WTC11 (cell line): ENCODE measurements around the gene TSPAN4. TPM values are rescaled to one million over a fixed set of nuclear protein-coding genes. Genes with fewer than 3 reads are reported as not detected.

Experiments used
- ATAC-seq: fragments of 200-7000 bp; cut with Tn5 transposase; 2 replicates; pipeline ENCODE4 v1.10.0; 2021; ENCODE audit warnings: mild to moderate bottlenecking, moderate library complexity
- CTCF ChIA-PET: fragments of 300-600 bp; sonication (Branson Sonifier 250); formaldehyde crosslinking; loops from one replicate; lab custom pipeline; 2021; ENCODE audit warnings: antibody characterized with exemption; lab: Charles Lee
- POLR2A ChIA-PET: fragments of 350-600 bp; sonication (Branson Sonifier 250); formaldehyde crosslinking; loops from one replicate; lab custom pipeline; 2021; ENCODE audit warnings: antibody characterized with exemption; lab: Charles Lee
- DNase-seq: peaks from one replicate; pipeline ENCODE4 v3.0.0; 2021; ENCODE audit warnings: low spot score
- H3K27ac Mint-ChIP-seq: 2 replicates; pipeline ENCODE4 v1.8.0; 2021; ENCODE audit warnings: mixed read lengths
- H3K27me3 Mint-ChIP-seq: 2 replicates; pipeline ENCODE4 v1.8.0; 2021; ENCODE audit warnings: low read depth, mild to moderate bottlenecking, moderate library complexity, mixed read lengths
- H3K36me3 Mint-ChIP-seq: 2 replicates; pipeline ENCODE4 v1.8.0; 2021; ENCODE audit warnings: mixed read lengths
- H3K4me1 Mint-ChIP-seq: 2 replicates; pipeline ENCODE4 v1.8.0; 2022; ENCODE audit warnings: mixed read lengths
- H3K4me3 Mint-ChIP-seq: 2 replicates; pipeline ENCODE4 v1.8.0; 2021; ENCODE audit warnings: mild to moderate bottlenecking, moderate library complexity, mixed read lengths
- H3K9me3 Mint-ChIP-seq: 2 replicates; pipeline ENCODE4 v1.8.0; 2021; ENCODE audit warnings: mixed read lengths
- ARID4B ChIP-seq: sonication (generic); formaldehyde crosslinking; IDR thresholded peaks from 2 replicates; pipeline ENCODE4 v1.8.0; 2023; ENCODE audit warnings: missing genetic modification reagents, mild to moderate bottlenecking, borderline replicate concordance
- ATF1 ChIP-seq: sonication (generic); formaldehyde crosslinking; IDR thresholded peaks from 2 replicates; pipeline ENCODE4 v1.8.1; 2023; ENCODE audit warnings: mild to moderate bottlenecking, moderate library complexity, missing genetic modification reagents
- CREB1 ChIP-seq: sonication (generic); formaldehyde crosslinking; IDR thresholded peaks from 2 replicates; pipeline ENCODE4 v1.8.0; 2023; ENCODE audit warnings: mild to moderate bottlenecking, missing genetic modification reagents
- ELF4 ChIP-seq: sonication (generic); formaldehyde crosslinking; IDR thresholded peaks from 2 replicates; pipeline ENCODE4 v1.8.1; 2022; ENCODE audit warnings: low read depth, mild to moderate bottlenecking, moderate library complexity, missing genetic modification reagents
- FOXJ3 ChIP-seq: sonication (generic); formaldehyde crosslinking; IDR thresholded peaks from 2 replicates; pipeline ENCODE4 v1.9.0; 2021; ENCODE audit warnings: missing genetic modification reagents, mild to moderate bottlenecking, borderline replicate concordance
- FOXP1 ChIP-seq: sonication (generic); formaldehyde crosslinking; IDR thresholded peaks from 2 replicates; pipeline ENCODE4 v1.8.0; 2022; ENCODE audit warnings: missing genetic modification reagents, mild to moderate bottlenecking, moderate library complexity, borderline replicate concordance
- HMGA2 ChIP-seq: fragments of 250-450 bp; sonication (Bioruptor Pico); IDR thresholded peaks from 2 replicates; pipeline ENCODE4 v1.4.0; 2021; ENCODE audit warnings: mild to moderate bottlenecking, moderate library complexity
- JUN ChIP-seq: sonication (generic); formaldehyde crosslinking; IDR thresholded peaks from 2 replicates; pipeline ENCODE4 v1.8.0; 2023; ENCODE audit warnings: mild to moderate bottlenecking, missing genetic modification reagents
- MLX ChIP-seq: sonication (generic); formaldehyde crosslinking; IDR thresholded peaks from 2 replicates; pipeline ENCODE4 v1.8.1; 2023; ENCODE audit warnings: mild to moderate bottlenecking, missing genetic modification reagents, moderate library complexity
- RELA ChIP-seq: sonication (generic); formaldehyde crosslinking; IDR thresholded peaks from 2 replicates; pipeline ENCODE4 v1.8.1; 2022; ENCODE audit warnings: missing genetic modification reagents, mild to moderate bottlenecking, borderline replicate concordance
- RORB ChIP-seq: fragments of 250-450 bp; sonication (Bioruptor Pico); IDR thresholded peaks from 2 replicates; pipeline ENCODE4 v1.9.0; 2021; ENCODE audit warnings: mild to moderate bottlenecking
- ZMAT4 ChIP-seq: fragments of 250-450 bp; sonication (Bioruptor Pico); IDR thresholded peaks from 2 replicates; pipeline ENCODE4 v1.9.0; 2021; ENCODE audit warnings: mild to moderate bottlenecking
- ZNF121 ChIP-seq: sonication (generic); formaldehyde crosslinking; IDR thresholded peaks from 2 replicates; pipeline ENCODE4 v1.8.0; 2023; ENCODE audit warnings: missing genetic modification reagents
- ZNF416 ChIP-seq: fragments of 250-450 bp; sonication (Bioruptor Pico); IDR thresholded peaks from 2 replicates; pipeline ENCODE4 v1.9.0; 2021; ENCODE audit warnings: mild to moderate bottlenecking, inconsistent platforms
- total RNA-seq: library from RNA; stranded (reverse); gene quantifications from 3 replicates; pipeline ENCODE4 v1.2.3, GENCODE V29; 2021
- TF ChIP-seq, protein P1 (sequence below): sonication (generic); formaldehyde crosslinking; IDR thresholded peaks from 2 replicates; pipeline ENCODE4 v1.8.1; 2022; ENCODE audit warnings: missing genetic modification reagents, borderline replicate concordance
- TF ChIP-seq, protein P2 (sequence below): sonication (generic); formaldehyde crosslinking; IDR thresholded peaks from 2 replicates; pipeline ENCODE4 v1.8.0; 2022; ENCODE audit warnings: mild to moderate bottlenecking, missing genetic modification reagents

Gene TSPAN4
- total RNA-seq, 1 experiment from 2014 or later: 94.3 TPM

- no peak for TF ChIP-seq ELF4 (CRISPR knock-in tag)
These were observed 49.8 kb upstream of the TSPAN4 start (continued) for GRCh38 chr11:792873-793272.

DNA sequence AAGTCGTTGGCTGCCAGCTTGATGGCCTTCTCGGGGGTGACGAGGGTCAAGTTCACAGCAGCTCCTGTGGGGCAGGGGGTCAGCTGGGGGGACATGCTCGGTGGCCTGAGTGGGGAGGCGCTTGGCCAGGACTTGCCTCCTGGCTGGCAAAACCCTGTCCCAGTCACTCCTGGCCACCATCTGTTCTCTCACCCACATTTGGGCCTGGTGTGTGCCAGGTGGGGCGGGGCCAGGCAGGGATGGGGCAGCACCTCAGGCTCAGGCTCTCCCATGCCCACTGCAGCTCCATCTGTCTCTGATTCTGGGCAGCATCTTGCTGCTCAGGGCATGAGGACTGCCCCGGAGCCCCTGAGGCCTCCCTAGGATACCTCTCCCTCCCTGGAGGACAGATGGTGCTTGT, 49.1 kb upstream of the TSPAN4 start:
- no peak for ATAC-seq
- TF ChIP-seq ATF1: no peak
- no peak for TF ChIP-seq ZMAT4
- TF ChIP-seq, protein P1, sequence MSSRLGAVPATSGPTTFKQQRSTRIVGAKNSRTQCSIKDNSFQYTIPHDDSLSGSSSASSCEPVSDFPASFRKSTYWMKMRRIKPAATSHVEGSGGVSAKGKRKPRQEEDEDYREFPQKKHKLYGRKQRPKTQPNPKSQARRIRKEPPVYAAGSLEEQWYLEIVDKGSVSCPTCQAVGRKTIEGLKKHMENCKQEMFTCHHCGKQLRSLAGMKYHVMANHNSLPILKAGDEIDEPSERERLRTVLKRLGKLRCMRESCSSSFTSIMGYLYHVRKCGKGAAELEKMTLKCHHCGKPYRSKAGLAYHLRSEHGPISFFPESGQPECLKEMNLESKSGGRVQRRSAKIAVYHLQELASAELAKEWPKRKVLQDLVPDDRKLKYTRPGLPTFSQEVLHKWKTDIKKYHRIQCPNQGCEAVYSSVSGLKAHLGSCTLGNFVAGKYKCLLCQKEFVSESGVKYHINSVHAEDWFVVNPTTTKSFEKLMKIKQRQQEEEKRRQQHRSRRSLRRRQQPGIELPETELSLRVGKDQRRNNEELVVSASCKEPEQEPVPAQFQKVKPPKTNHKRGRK (CRISPR knock-in tag): no peak
- no peak for TF ChIP-seq FOXJ3 (CRISPR knock-in tag)
- no peak for TF ChIP-seq CREB1 (CRISPR knock-in tag)
- no peak for TF ChIP-seq RORB (CRISPR knock-in tag)
- TF ChIP-seq JUN (CRISPR knock-in tag): no peak
- TF ChIP-seq ZNF416: no peak
- no peak for TF ChIP-seq ZNF121 (CRISPR knock-in tag)
- TF ChIP-seq ARID4B (CRISPR knock-in tag): no peak
- no peak for TF ChIP-seq MLX (CRISPR knock-in tag)
- no peak for TF ChIP-seq RELA (CRISPR knock-in tag)
- no peak for TF ChIP-seq FOXP1 (CRISPR knock-in tag)
- TF ChIP-seq, protein P2, sequence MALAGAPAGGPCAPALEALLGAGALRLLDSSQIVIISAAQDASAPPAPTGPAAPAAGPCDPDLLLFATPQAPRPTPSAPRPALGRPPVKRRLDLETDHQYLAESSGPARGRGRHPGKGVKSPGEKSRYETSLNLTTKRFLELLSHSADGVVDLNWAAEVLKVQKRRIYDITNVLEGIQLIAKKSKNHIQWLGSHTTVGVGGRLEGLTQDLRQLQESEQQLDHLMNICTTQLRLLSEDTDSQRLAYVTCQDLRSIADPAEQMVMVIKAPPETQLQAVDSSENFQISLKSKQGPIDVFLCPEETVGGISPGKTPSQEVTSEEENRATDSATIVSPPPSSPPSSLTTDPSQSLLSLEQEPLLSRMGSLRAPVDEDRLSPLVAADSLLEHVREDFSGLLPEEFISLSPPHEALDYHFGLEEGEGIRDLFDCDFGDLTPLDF: no peak
- TF ChIP-seq HMGA2: no peak
- Mint-ChIP-seq H3K36me3 (no peaks in the 10 kb centered on the region), H3K4me1 (peaks cover 22% of the 10 kb centered on the region), H3K9me3 (no peaks in the 10 kb centered on the region), H3K27me3 (no peaks in the 10 kb centered on the region), H3K4me3 (no peak overlapping the region), H3K27ac (no peak overlapping the region)
- ChIA-PET CTCF (no interaction called here), POLR2A (interaction anchor here (1.0 to 1.6 kb wide), 2 partner anchors 10 to 26 kb away, joined by 3 to 5 read pairs; partner anchors contain the start of gene PNPLA2)
- no peak for DNase-seq
